ENCODE data around the gene ASPDH.
A peak's percentile ranks its signal among the peaks of the same experiment; 100 is the strongest.

ASPDH gene

GRCh38 chr19:50496189-50497021, 17.3 kb downstream of the ASPDH start:
- no peak for DNase-seq (ENCODE audit: low read depth, low spot score)

GRCh38 chr19:50495020-50495531, 18.6 kb downstream of the ASPDH start:
- no peak for DNase-seq (ENCODE audit: low read depth, low spot score)

GRCh38 chr19:50494186-50495019, 19.3 kb downstream of the ASPDH start:
- no peak for DNase-seq (ENCODE audit: low read depth, low spot score)

GRCh38 chr19:50493171-50493570, 20.5 kb downstream of the ASPDH start:
- DNase-seq (ENCODE audit: low read depth, low spot score): no peak

GRCh38 chr19:50492303-50493052, 21.2 kb downstream of the ASPDH start:
- DNase-seq (ENCODE audit: low read depth, low spot score): no peak

- no peak for DNase-seq (ENCODE audit: low read depth, low spot score)
Observed at GRCh38 chr19:50490991-50491472, 22.7 kb downstream of the ASPDH start.

GRCh38 chr19:50490411-50490811, 23.3 kb downstream of the ASPDH start:
- no peak for DNase-seq (ENCODE audit: low read depth, low spot score)

GRCh38 chr19:50489461-50490011, 24.2 kb downstream of the ASPDH start:
- DNase-seq (ENCODE audit: low read depth, low spot score): no peak

- DNase-seq (ENCODE audit: low read depth, low spot score): no peak
Observed at GRCh38 chr19:50488389-50489194, 25.1 kb downstream of the ASPDH start.

GRCh38 chr19:50486823-50487515, 26.7 kb downstream of the ASPDH start:
- peak; percentile 67 for DNase-seq (ENCODE audit: low read depth, low spot score)

- no peak for DNase-seq (ENCODE audit: low read depth, low spot score)
Observed at GRCh38 chr19:50485284-50485955, 28.3 kb downstream of the ASPDH start.

- no peak for DNase-seq (ENCODE audit: low read depth, low spot score)
Observed at GRCh38 chr19:50482916-50483315, 30.8 kb downstream of the ASPDH start.

- DNase-seq (ENCODE audit: low read depth, low spot score): no peak
Observed at GRCh38 chr19:50482271-50482855, 31.4 kb downstream of the ASPDH start.

- DNase-seq (ENCODE audit: low read depth, low spot score): no peak
Observed at GRCh38 chr19:50481351-50482149, 32.2 kb downstream of the ASPDH start.

GRCh38 chr19:50480281-50481111, 33.2 kb downstream of the ASPDH start:
- DNase-seq (ENCODE audit: low read depth, low spot score): no peak

- DNase-seq (ENCODE audit: low read depth, low spot score): no peak
Observed at GRCh38 chr19:50479761-50480251, 33.9 kb downstream of the ASPDH start.

Measured in iPS DF 19.7 (cell line).